IMR-90 (cell line): ENCODE results near the gene COL4A2. TPM values are rescaled to one million over a fixed set of nuclear protein-coding genes. Genes with fewer than 3 reads are reported as not detected.

Experiments used
- ATAC-seq: fragments of 200-7000 bp; cut with Tn5 transposase; 2 replicates; pipeline ENCODE4 v1.9.1; 2020; ENCODE audit warnings: low read depth, mild to moderate bottlenecking, moderate library complexity
- BruUV-seq: library from RNA; stranded (reverse); fragments of 400-500 nt; replicated peaks from 2 replicates; lab custom pipeline; 2021; lab: Mats Ljungman, UMichigan
- CTCF ChIA-PET: fragments of 300-600 bp; formaldehyde crosslinking; extraction: SDS; loops from one replicate; lab custom pipeline; 2021; ENCODE audit warnings: antibody characterized with exemption; lab: Yijun Ruan, JAX
- POLR2A ChIA-PET: fragments of 300-600 bp; sonication (Branson Sonifier 250); formaldehyde crosslinking; loops from one replicate; lab custom pipeline; 2022; ENCODE audit warnings: antibody characterized with exemption; ENCODE audit not compliant: unreplicated experiment; lab: Charles Lee
- DNase-seq: peaks from one replicate; pipeline ENCODE4 v3.0.0; 2013
- H2AFZ ChIP-seq: replicated peaks from 2 replicates; pipeline ENCODE3; 2013; ENCODE audit warnings: low read length, mild to moderate bottlenecking; ENCODE audit not compliant: poor library complexity
- H2AK5ac ChIP-seq: 2 replicates; pipeline ENCODE4 v1.6.1; 2013; ENCODE audit warnings: low read depth, low read length, inconsistent platforms
- H2AK9ac ChIP-seq: replicated peaks from 2 replicates; pipeline ENCODE3; 2013; ENCODE audit warnings: mild to moderate bottlenecking, low read depth, low read length, moderate library complexity; ENCODE audit not compliant: poor library complexity
- H2BK120ac ChIP-seq: 2 replicates; pipeline ENCODE4 v1.6.1; 2013; ENCODE audit warnings: low read depth, low read length, inconsistent platforms
- H2BK15ac ChIP-seq: 3 replicates; pipeline ENCODE4 v1.6.1; 2013; ENCODE audit warnings: low read depth, low read length, inconsistent platforms
- H2BK20ac ChIP-seq: 2 replicates; pipeline ENCODE4 v1.6.1; 2013; ENCODE audit warnings: low read depth, mild to moderate bottlenecking, inconsistent platforms, low read length, moderate library complexity
- H2BK5ac ChIP-seq: 2 replicates; pipeline ENCODE4 v1.6.1; 2013; ENCODE audit warnings: mild to moderate bottlenecking, low read depth, low read length, inconsistent platforms; ENCODE audit not compliant: poor library complexity, severe bottlenecking
- H3K14ac ChIP-seq: replicated peaks from 2 replicates; pipeline ENCODE4 v1.6.1; 2013; ENCODE audit warnings: low read depth, low read length, inconsistent platforms
- H3K18ac ChIP-seq: 2 replicates; pipeline ENCODE4 v1.6.1; 2013; ENCODE audit warnings: low read depth, low read length, control low read depth
- H3K23ac ChIP-seq: 2 replicates; pipeline ENCODE4 v1.6.1; 2013; ENCODE audit warnings: low read depth, low read length, inconsistent platforms
- H3K27ac ChIP-seq: 2 replicates; pipeline ENCODE4 v1.5.1; 2013; ENCODE audit warnings: mild to moderate bottlenecking, control low read depth, low read length; ENCODE audit not compliant: insufficient read depth
- H3K27me3 ChIP-seq: 2 replicates; pipeline ENCODE4 v1.6.1; 2013; ENCODE audit warnings: low read length; ENCODE audit not compliant: control insufficient read depth, insufficient read depth
- H3K36me3 ChIP-seq: 2 replicates; pipeline ENCODE4 v1.6.1; 2013; ENCODE audit warnings: low read length, mixed read lengths; ENCODE audit not compliant: control insufficient read depth, insufficient read depth
- H3K4ac ChIP-seq: 2 replicates; pipeline ENCODE4 v1.6.1; 2013; ENCODE audit warnings: low read depth, low read length, inconsistent platforms
- H3K4me1 ChIP-seq: 2 replicates; pipeline ENCODE4 v1.6.1; 2013; ENCODE audit warnings: low read length, mixed read lengths; ENCODE audit not compliant: control insufficient read depth, insufficient read depth
- H3K4me2 ChIP-seq: 2 replicates; pipeline ENCODE4 v1.6.1; 2013; ENCODE audit warnings: low read depth, mild to moderate bottlenecking, control low read depth, low read length, moderate library complexity
- H3K4me3 ChIP-seq: 2 replicates; pipeline ENCODE4 v1.5.1; 2013; ENCODE audit warnings: low read depth, mild to moderate bottlenecking, control low read depth, low read length, moderate library complexity; ENCODE audit not compliant: insufficient read depth
- H3K56ac ChIP-seq: 2 replicates; pipeline ENCODE4 v1.6.1; 2013; ENCODE audit warnings: low read length, inconsistent platforms; ENCODE audit not compliant: insufficient read depth; ENCODE audit errors: extremely low read depth
- H3K79me1 ChIP-seq, 2 experiments: 2 replicates each; pipeline ENCODE4 v1.6.1; 2013; ENCODE audit warnings: low read length in 2 of 2, inconsistent platforms in 1 of 2, low read depth in 1 of 2
- H3K9ac ChIP-seq: 2 replicates; pipeline ENCODE4 v1.6.1; 2013; ENCODE audit warnings: low read depth, low read length, control low read depth
- H3K9me1 ChIP-seq: 2 replicates; pipeline ENCODE4 v1.6.1; 2013; ENCODE audit warnings: low read length, inconsistent platforms; ENCODE audit not compliant: insufficient read depth
- H3K9me3 ChIP-seq: 2 replicates; pipeline ENCODE4 v1.6.1; 2013; ENCODE audit warnings: low read length; ENCODE audit not compliant: control insufficient read depth, insufficient read depth
- H4K20me1 ChIP-seq: 2 replicates; pipeline ENCODE4 v1.6.1; 2013; ENCODE audit warnings: low read length, inconsistent platforms; ENCODE audit not compliant: insufficient read depth
- H4K5ac ChIP-seq: 2 replicates; pipeline ENCODE4 v1.6.1; 2013; ENCODE audit warnings: mild to moderate bottlenecking, low read depth, low read length, control low read depth
- H4K8ac ChIP-seq, 2 experiments: 2 replicates each; pipeline ENCODE4 v1.6.1; 2013; ENCODE audit warnings: low read depth in 2 of 2, low read length in 2 of 2, control low read depth in 1 of 2, inconsistent platforms in 1 of 2
- H4K91ac ChIP-seq: 2 replicates; pipeline ENCODE4 v1.6.1; 2013; ENCODE audit warnings: low read depth, low read length, inconsistent platforms; ENCODE audit not compliant: insufficient read depth
- CTCF ChIP-seq: conservative IDR thresholded peaks from 2 replicates; pipeline ENCODE4 v1.5.1; 2012; ENCODE audit warnings: mild to moderate bottlenecking, low read depth, low read length, improper control_type of control experiment
- WGBS, 2 experiments: methylation state at CpG; one replicate each; pipeline versions ENCODE4 v1.1.5 to v1.1.7; 2013; ENCODE audit warnings: missing lambda C conversion rate in 2 of 2; ENCODE audit not compliant: insufficient read length in 1 of 2; ENCODE audit errors: extremely low coverage in 2 of 2; 5-methylcytosine and 5-hydroxymethylcytosine counted together
- dilution Hi-C: fragments of 300-500 bp; cut with HindIII; formaldehyde crosslinking; loops from one replicate; pipeline ENCODE4 v1.14.3; 2018; ENCODE audit warnings: low sequenced_read_pairs; ENCODE audit not compliant: unreplicated experiment
- in situ Hi-C: fragments of 300-500 bp; cut with MboI; formaldehyde crosslinking; loops from 3 replicates; pipeline ENCODE4 v1.14.3; 2019; ENCODE audit warnings: low sequenced_read_pairs, inconsistent platforms, mixed read lengths
- intact Hi-C: fragments of 100-400 bp; cut with micrococcal nuclease; formaldehyde crosslinking; loops from 2 replicates; pipeline ENCODE4 v1.10.0; 2022
- polyA plus RNA-seq, 3 experiments: library from polyadenylated mRNA; depleted of rRNA; stranded (reverse); fragments of >200 nt; gene quantifications; 2 replicates each; pipeline ENCODE4 v1.2.3, GENCODE V29; 2012; ENCODE audit warnings: low replicate concordance in 1 of 3
- total RNA-seq: library from RNA; depleted of rRNA; stranded (reverse); fragments of >200 nt; gene quantifications from 2 replicates; pipeline ENCODE4 v1.2.3, GENCODE V29; 2012

Gene COL4A2
- total and polyA plus RNA-seq, 2 of the 4 experiments (the other 2 are of a cell fraction) = 90.7 to 457 TPM

GRCh38 chr13:110523838-110524540 is 216.9 kb downstream of the COL4A2 start:
- no peaks in the 10 kb centered on the region for H3K9me3 ChIP-seq
- WGBS, 2 experiments = 100% methylated on average over 3 of the region's 17 CpGs; no CpG with 5 or more reads in 1 of the 2 experiments
- no peaks in the 10 kb centered on the region; the same call in 1 of the 2 replicates for H3K4me1 ChIP-seq
- no peak overlapping the region for H2BK15ac ChIP-seq
- H3K9me1 ChIP-seq = peaks cover 13% of the 10 kb centered on the region; the same call in 1 of the 2 replicates
- no peak overlapping the region for H2AK5ac ChIP-seq
- no peak overlapping the region for H3K4me2 ChIP-seq
- POLR2A ChIA-PET = no interaction called here
- no peak for DNase-seq
- in situ Hi-C loops (no loop called here), dilution Hi-C loops (no loop called here), intact Hi-C loops (no loop called here)
- H2AFZ ChIP-seq = no peak overlapping the region
- no peak overlapping the region for H2BK5ac ChIP-seq
- H3K79me1 ChIP-seq = no peaks in the 10 kb centered on the region
- no peaks in the 10 kb centered on the region; the same call in none of the 2 replicates for H4K20me1 ChIP-seq
- no peak overlapping the region for H3K27ac ChIP-seq
- CTCF ChIA-PET = no interaction called here
- H3K36me3 ChIP-seq = no peaks in the 10 kb centered on the region; the same call in 1 of the 2 replicates
- no peaks in the 10 kb centered on the region for H3K27me3 ChIP-seq
- H3K18ac ChIP-seq = no peak overlapping the region
- H4K5ac ChIP-seq = no peak overlapping the region
- H3K4me3 ChIP-seq = no peak overlapping the region
- no TSS peak for BruUV-seq
- H3K9ac ChIP-seq = no peak overlapping the region
- no peak overlapping the region for H2BK20ac ChIP-seq
- H3K4ac ChIP-seq = no peak overlapping the region
- no peak overlapping the region for H4K8ac ChIP-seq
- no peak overlapping the region for H2BK120ac ChIP-seq
- H4K91ac ChIP-seq = no peak overlapping the region
- H3K23ac ChIP-seq = no peak overlapping the region
- no peak overlapping the region for H3K14ac ChIP-seq
- H2AK9ac ChIP-seq = no peak overlapping the region
- H3K56ac ChIP-seq = no peak overlapping the region
- no peak; the same call in 1 of the 2 replicates for ATAC-seq
- no peak for TF ChIP-seq CTCF
